Measurements from ENCODE around the gene RAB13. TPM values are rescaled to one million over a fixed set of nuclear protein-coding genes. Genes with fewer than 3 reads are reported as not detected.

RAB13 gene
- total RNA-seq, 1 experiment from 2014 or later, result 73.6 TPM

- Histone ChIP-seq H3K9me2 (ENCODE audit: insufficient read depth) (no peaks in the 10 kb centered on the region), H2AFZ (peak overlapping the region; percentile 84)
Measured at GRCh38 chr1:153957744-153958110, 28.4 kb downstream of the RAB13 start.

DNA sequence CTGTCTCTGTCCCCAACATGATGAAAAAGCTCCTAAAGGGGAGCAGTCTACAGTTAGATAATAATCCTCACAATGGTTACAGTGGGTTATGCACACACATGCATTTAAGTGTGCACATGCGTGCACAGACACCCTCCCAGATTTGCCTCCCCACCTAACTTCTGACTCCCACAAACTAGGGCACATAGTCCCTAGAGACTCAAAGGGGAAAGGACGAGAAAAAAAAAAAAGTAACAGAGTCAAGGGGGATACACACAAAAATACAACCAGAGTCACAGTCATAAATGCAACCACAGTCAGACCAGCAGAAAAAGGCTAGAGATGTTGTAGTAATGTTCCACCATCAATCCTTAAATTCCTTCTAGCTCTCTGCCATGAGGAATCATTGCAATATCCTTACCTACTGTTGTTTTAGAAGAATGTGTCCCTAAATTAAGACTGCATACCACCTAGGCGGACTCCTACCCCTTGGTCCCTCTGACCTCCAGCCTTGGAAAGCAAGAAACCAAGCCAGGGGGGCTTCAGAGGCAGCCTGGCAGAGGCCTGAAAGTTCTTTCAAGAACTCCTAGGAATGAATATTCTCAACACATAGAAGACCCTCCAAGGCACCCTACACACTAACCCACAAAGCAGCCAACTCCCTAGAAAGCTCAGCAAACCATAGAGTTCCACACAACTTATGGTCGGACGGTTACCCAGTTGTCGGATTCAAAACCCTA is 29.0 kb downstream of the RAB13 start:
- intact Hi-C loops (cut with micrococcal nuclease; ENCODE audit: unreplicated experiment), result no loop called here
- peaks cover 25% of the 10 kb centered on the region for H3K4me1 ChIP-seq (replicated peaks; ENCODE audit: insufficient read depth)
- TF ChIP-seq EZH2 (IDR thresholded peaks at IDR 0.05; ENCODE audit: low read depth) (no peak), CTCF (conservative IDR thresholded peaks at IDR 0.05) (no peak)
- CTCF ChIA-PET, result interaction anchor here (1.7 kb wide), 1 partner anchor 10 kb away, joined by 4 read pairs; the partner anchor contains the start of gene DENND4B
- peak overlapping the region; percentile 87 for H3K4me2 ChIP-seq
- no TSS peak for BruUV-seq (replicated peaks)
- no peaks in the 10 kb centered on the region for H3K9me2 ChIP-seq (ENCODE audit: insufficient read depth)
- H3K27me3 ChIP-seq (ENCODE audit: insufficient read depth, low read depth), result no peaks in the 10 kb centered on the region
- no peak for DNase-seq
- H3K27ac ChIP-seq, result peak overlapping the region; percentile 28; the same call in 1 of the 2 replicates
- peak overlapping the region; percentile 84 for H2AFZ ChIP-seq
- peak overlapping the region; percentile 67 for H3K4me3 ChIP-seq
- peaks cover 65% of the 10 kb centered on the region for H3K79me2 ChIP-seq (ENCODE audit: low read depth)
- peaks cover 4% of the 10 kb centered on the region; the same call in 1 of the 2 replicates for H3K36me3 ChIP-seq (ENCODE audit: low read depth)
- POLR2A ChIA-PET (ENCODE audit: unreplicated experiment), result interaction anchor here (0.6 kb wide), 1 partner anchor 10 kb away, joined by 3 read pairs; the partner anchor contains the start of gene CREB3L4
- H4K20me1 ChIP-seq (ENCODE audit: insufficient read depth), result peaks cover 28% of the 10 kb centered on the region
- H3F3A ChIP-seq (ENCODE audit: insufficient read depth, low read depth), result peaks cover 28% of the 10 kb centered on the region
- H3K9me3 ChIP-seq (ENCODE audit: insufficient read depth, low read depth), result no peaks in the 10 kb centered on the region

More at GRCh38 chr1:153957744-153958110, 28.4 kb downstream of the RAB13 start:
- intact Hi-C loops (cut with micrococcal nuclease; ENCODE audit: unreplicated experiment), result loop anchor here (1.0 kb wide), 1 partner anchor 34 kb away; no protein-coding TSS in a partner anchor
- no peaks in the 10 kb centered on the region for H3K27me3 ChIP-seq (ENCODE audit: insufficient read depth, low read depth)
- peaks cover 29% of the 10 kb centered on the region for H3K4me1 ChIP-seq (replicated peaks; ENCODE audit: insufficient read depth)
- BruUV-seq (replicated peaks), result no TSS peak
- H3K79me2 ChIP-seq (ENCODE audit: low read depth), result peaks cover 71% of the 10 kb centered on the region
- peak overlapping the region; percentile 87 for H3K4me2 ChIP-seq
- peaks cover 4% of the 10 kb centered on the region; the same call in 1 of the 2 replicates for H3K36me3 ChIP-seq (ENCODE audit: low read depth)
- no peaks in the 10 kb centered on the region for H3K9me3 ChIP-seq (ENCODE audit: insufficient read depth, low read depth)
- peaks cover 28% of the 10 kb centered on the region for H4K20me1 ChIP-seq (ENCODE audit: insufficient read depth)
- H3K4me3 ChIP-seq, result peak overlapping the region; percentile 67
- DNase-seq, result no peak
- peak overlapping the region; percentile 28; the same call in 1 of the 2 replicates for H3K27ac ChIP-seq
- TF ChIP-seq CTCF (conservative IDR thresholded peaks at IDR 0.05) (no peak), EZH2 (IDR thresholded peaks at IDR 0.05; ENCODE audit: low read depth) (no peak)
- POLR2A ChIA-PET (ENCODE audit: unreplicated experiment), result interaction anchor here (0.7 kb wide), 1 partner anchor 314 kb away, joined by 3 read pairs; no protein-coding TSS in a partner anchor
- CTCF ChIA-PET, result interaction anchor here (1.7 kb wide), 1 partner anchor 11 kb away, joined by 4 read pairs; the partner anchor contains the start of gene DENND4B
- peaks cover 32% of the 10 kb centered on the region for H3F3A ChIP-seq (ENCODE audit: insufficient read depth, low read depth)

DNA sequence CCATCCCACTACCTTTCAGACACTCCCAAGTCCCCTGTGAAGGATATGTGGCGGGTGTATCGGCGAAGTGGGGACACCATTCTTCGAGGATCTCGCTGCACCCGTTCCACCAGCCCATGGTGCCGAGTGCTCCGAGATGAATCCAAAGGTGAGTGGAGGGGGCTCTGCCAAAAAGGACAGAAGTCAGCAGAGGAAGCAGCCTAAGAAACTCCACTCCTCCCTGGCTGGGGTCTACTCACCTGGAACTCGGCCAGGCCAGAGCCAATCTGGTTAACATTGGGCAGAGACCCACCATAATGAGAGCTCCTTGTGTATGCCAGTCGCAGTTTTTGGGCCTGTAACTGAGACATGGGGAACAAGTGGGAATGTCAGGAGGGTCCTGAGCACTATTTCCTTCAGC is 31.3 kb downstream of the RAB13 start:
- Histone ChIP-seq H2AFZ (no peak overlapping the region), H3K36me3 (ENCODE audit: low read depth) (peaks cover 9% of the 10 kb centered on the region), H3K9me3 (ENCODE audit: insufficient read depth, low read depth) (no peaks in the 10 kb centered on the region), H3K9me2 (ENCODE audit: insufficient read depth) (no peaks in the 10 kb centered on the region), H3K4me1 (replicated peaks; ENCODE audit: insufficient read depth) (peaks cover 13% of the 10 kb centered on the region), H4K20me1 (ENCODE audit: insufficient read depth) (peaks cover 28% of the 10 kb centered on the region), H3K27me3 (ENCODE audit: insufficient read depth, low read depth) (no peaks in the 10 kb centered on the region), H3K4me2 (no peak overlapping the region), H3F3A (ENCODE audit: insufficient read depth, low read depth) (peaks cover 12% of the 10 kb centered on the region; the same call in 1 of the 2 replicates), H3K27ac (no peak overlapping the region), H3K79me2 (ENCODE audit: low read depth) (peaks cover 45% of the 10 kb centered on the region), H3K4me3 (no peak overlapping the region)
- no peak for TF ChIP-seq EZH2 (IDR thresholded peaks at IDR 0.05; ENCODE audit: low read depth)
- TF ChIP-seq CTCF (conservative IDR thresholded peaks at IDR 0.05), result no peak
- ChIA-PET CTCF (no interaction called here), POLR2A (ENCODE audit: unreplicated experiment) (interaction anchor here (0.6 kb wide), 1 partner anchor 63 kb away, joined by 3 read pairs; no protein-coding TSS in a partner anchor)
- no peak for DNase-seq
- no TSS peak for BruUV-seq (replicated peaks)
- intact Hi-C loops (cut with micrococcal nuclease; ENCODE audit: unreplicated experiment), result no loop called here
